Measurements from ENCODE around the gene MAP4K2. TPM values are rescaled to one million over a fixed set of nuclear protein-coding genes. Genes with fewer than 3 reads are reported as not detected.

Gene MAP4K2
- total and polyA plus RNA-seq, 2 of the 13 experiments (the other 11 are each of a cell fraction or from before 2014, with no cell fraction given) = 8.3 to 17.6 TPM

DNA sequence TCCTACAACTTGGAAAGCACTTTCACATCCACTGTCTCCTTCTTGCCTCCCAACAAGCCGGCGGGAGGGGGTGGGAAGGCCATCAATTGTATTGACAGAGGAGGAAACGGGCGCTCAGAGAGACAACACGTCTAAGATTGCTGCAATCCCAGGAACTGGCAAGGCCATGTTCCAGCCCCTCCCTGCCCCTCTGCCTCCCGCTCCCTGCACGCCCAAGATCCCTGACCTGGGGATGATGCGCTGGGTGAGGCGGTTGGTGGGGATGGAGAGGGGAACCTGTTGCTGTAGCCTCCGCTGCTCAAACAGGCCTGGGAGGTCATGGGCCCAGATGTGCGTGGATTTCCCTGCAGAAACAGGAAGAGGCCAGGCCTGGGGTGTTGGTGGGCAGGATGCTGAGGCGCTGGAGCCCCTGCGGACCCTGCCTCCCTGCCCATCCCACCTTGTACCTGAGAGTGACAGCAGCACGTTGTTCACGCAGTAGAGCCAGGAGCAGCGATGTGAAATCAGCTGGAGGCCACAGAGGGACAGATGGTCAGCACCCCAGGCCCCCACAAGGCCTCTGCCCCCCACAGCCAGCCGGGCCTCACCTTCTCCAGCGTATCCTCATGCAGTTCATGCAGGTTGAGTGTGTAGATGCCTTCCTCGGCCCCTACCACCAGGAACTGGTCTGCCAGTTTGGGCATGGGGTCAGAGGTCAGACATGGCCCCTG is 6.8 kb downstream of the MAP4K2 start:
- no peak for DNase-seq (ENCODE audit: low spot score)
- Histone ChIP-seq H2AFZ (ENCODE audit: low read length) (no peak overlapping the region), H4K20me1 (ENCODE audit: insufficient read depth, low read length) (no peaks in the 10 kb centered on the region), H3K27ac (ENCODE audit: extremely low read length, insufficient read depth, low read length) (no peak overlapping the region), H3K9ac (ENCODE audit: insufficient read depth, low read depth, low read length) (no peak overlapping the region), H3K9me3 (ENCODE audit: low read length) (no peaks in the 10 kb centered on the region), H3K4me2 (ENCODE audit: low read depth, low read length) (no peak overlapping the region), H3K79me2 (ENCODE audit: insufficient read depth, low read length) (no peaks in the 10 kb centered on the region), H3K27me3 (ENCODE audit: control insufficient read depth in 1 of 2, insufficient read depth in 2 of 2, low read length in 2 of 2) (no peaks in the 10 kb centered on the region), H3K4me1 (ENCODE audit: insufficient read depth, low read length) (peaks cover 44% of the 10 kb centered on the region), H3K36me3 (replicated peaks in 1 of 2; ENCODE audit: control insufficient read depth in 1 of 2, insufficient read depth in 2 of 2, low read length in 2 of 2) (no peaks in the 10 kb centered on the region; a peak in 1 of 5 replicates), H3K4me3 (replicated peaks in 1 of 3; ENCODE audit: insufficient read depth in 1 of 3, low read depth in 2 of 3, low read length in 3 of 3) (no peak overlapping the region)
- no TSS peak for BruUV-seq (replicated peaks)
- POLR2A ChIA-PET = no interaction called here
- intact Hi-C loops (cut with micrococcal nuclease; ENCODE audit: unreplicated experiment) (no loop called here), in situ Hi-C loops (cut with HindIII; ENCODE audit: extremely low pct_ligation_motif_present, low pct_unique_long_range_greater_than_20kb) (no loop called here)
- FAIRE-seq = no peak
- no peak for ATAC-seq
- WGBS (ENCODE audit: low lambda C conversion rate) = 71% methylated on average over 11 of the region's 19 CpGs
- CTCF ChIA-PET (ENCODE audit: low intra/inter-chr PET ratio, low total read pairs) = no interaction called here
- TF ChIP-seq ZNF235 (CRISPR knock-in tag; IDR thresholded peaks at IDR 0.05; ENCODE audit: borderline replicate concordance) (no peak), ZFP36 (IDR thresholded peaks at IDR 0.05; ENCODE audit: borderline replicate concordance, low read depth, low read length, partially characterized antibody) (no peak), HOXA5 (CRISPR knock-in tag; IDR thresholded peaks at IDR 0.05) (no peak), GATAD2A (CRISPR knock-in tag; IDR thresholded peaks at IDR 0.05) (no peak), ZNF746 (CRISPR knock-in tag; IDR thresholded peaks at IDR 0.05) (no peak), HOXD1 (CRISPR knock-in tag; IDR thresholded peaks at IDR 0.05) (no peak), TIGD3 (CRISPR knock-in tag; IDR thresholded peaks at IDR 0.05; ENCODE audit: borderline replicate concordance) (no peak), ZBTB38 (CRISPR knock-in tag; IDR thresholded peaks at IDR 0.05) (peak; percentile 83), ZNF446 (CRISPR knock-in tag; IDR thresholded peaks at IDR 0.05) (no peak)
- TF ChIP-seq, protein P1, sequence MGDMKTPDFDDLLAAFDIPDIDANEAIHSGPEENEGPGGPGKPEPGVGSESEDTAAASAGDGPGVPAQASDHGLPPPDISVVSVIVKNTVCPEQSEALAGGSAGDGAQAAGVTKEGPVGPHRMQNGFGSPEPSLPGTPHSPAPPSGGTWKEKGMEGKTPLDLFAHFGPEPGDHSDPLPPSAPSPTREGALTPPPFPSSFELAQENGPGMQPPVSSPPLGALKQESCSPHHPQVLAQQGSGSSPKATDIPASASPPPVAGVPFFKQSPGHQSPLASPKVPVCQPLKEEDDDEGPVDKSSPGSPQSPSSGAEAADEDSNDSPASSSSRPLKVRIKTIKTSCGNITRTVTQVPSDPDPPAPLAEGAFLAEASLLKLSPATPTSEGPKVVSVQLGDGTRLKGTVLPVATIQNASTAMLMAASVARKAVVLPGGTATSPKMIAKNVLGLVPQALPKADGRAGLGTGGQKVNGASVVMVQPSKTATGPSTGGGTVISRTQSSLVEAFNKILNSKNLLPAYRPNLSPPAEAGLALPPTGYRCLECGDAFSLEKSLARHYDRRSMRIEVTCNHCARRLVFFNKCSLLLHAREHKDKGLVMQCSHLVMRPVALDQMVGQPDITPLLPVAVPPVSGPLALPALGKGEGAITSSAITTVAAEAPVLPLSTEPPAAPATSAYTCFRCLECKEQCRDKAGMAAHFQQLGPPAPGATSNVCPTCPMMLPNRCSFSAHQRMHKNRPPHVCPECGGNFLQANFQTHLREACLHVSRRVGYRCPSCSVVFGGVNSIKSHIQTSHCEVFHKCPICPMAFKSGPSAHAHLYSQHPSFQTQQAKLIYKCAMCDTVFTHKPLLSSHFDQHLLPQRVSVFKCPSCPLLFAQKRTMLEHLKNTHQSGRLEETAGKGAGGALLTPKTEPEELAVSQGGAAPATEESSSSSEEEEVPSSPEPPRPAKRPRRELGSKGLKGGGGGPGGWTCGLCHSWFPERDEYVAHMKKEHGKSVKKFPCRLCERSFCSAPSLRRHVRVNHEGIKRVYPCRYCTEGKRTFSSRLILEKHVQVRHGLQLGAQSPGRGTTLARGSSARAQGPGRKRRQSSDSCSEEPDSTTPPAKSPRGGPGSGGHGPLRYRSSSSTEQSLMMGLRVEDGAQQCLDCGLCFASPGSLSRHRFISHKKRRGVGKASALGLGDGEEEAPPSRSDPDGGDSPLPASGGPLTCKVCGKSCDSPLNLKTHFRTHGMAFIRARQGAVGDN (CRISPR knock-in tag; IDR thresholded peaks at IDR 0.05) = peak; percentile 17; the same call in 1 of the 2 replicates
- TF ChIP-seq, protein P2, sequence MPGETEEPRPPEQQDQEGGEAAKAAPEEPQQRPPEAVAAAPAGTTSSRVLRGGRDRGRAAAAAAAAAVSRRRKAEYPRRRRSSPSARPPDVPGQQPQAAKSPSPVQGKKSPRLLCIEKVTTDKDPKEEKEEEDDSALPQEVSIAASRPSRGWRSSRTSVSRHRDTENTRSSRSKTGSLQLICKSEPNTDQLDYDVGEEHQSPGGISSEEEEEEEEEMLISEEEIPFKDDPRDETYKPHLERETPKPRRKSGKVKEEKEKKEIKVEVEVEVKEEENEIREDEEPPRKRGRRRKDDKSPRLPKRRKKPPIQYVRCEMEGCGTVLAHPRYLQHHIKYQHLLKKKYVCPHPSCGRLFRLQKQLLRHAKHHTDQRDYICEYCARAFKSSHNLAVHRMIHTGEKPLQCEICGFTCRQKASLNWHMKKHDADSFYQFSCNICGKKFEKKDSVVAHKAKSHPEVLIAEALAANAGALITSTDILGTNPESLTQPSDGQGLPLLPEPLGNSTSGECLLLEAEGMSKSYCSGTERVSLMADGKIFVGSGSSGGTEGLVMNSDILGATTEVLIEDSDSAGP (CRISPR knock-in tag; IDR thresholded peaks at IDR 0.05; ENCODE audit: borderline replicate concordance) = 0 out of 2 replicates have a peak, but pooled peaks have one; percentile 12
- TF ChIP-seq, protein P3, sequence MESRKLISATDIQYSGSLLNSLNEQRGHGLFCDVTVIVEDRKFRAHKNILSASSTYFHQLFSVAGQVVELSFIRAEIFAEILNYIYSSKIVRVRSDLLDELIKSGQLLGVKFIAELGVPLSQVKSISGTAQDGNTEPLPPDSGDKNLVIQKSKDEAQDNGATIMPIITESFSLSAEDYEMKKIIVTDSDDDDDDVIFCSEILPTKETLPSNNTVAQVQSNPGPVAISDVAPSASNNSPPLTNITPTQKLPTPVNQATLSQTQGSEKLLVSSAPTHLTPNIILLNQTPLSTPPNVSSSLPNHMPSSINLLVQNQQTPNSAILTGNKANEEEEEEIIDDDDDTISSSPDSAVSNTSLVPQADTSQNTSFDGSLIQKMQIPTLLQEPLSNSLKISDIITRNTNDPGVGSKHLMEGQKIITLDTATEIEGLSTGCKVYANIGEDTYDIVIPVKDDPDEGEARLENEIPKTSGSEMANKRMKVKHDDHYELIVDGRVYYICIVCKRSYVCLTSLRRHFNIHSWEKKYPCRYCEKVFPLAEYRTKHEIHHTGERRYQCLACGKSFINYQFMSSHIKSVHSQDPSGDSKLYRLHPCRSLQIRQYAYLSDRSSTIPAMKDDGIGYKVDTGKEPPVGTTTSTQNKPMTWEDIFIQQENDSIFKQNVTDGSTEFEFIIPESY (CRISPR knock-in tag; IDR thresholded peaks at IDR 0.05) = peak; percentile 47; the same call in 1 of the 2 replicates
